Epithelial cell of proximal tubule (primary cell): ENCODE data around the gene C8G. TPM values are rescaled to one million over a fixed set of nuclear protein-coding genes. Genes with fewer than 3 reads are reported as not detected.

Source experiments
- DNase-seq: peaks from one replicate; pipeline ENCODE4 v3.0.0-alpha.2; 2011; ENCODE audit warnings: low read depth
- H3K4me3 ChIP-seq: 2 replicates; pipeline ENCODE4 v1.5.1; 2011; ENCODE audit warnings: low read depth, mild to moderate bottlenecking, low read length
- CTCF ChIP-seq: conservative IDR thresholded peaks from 2 replicates; pipeline ENCODE4 v1.5.1; 2012; ENCODE audit warnings: low read depth, mild to moderate bottlenecking, low read length
- total RNA-seq: library from RNA; depleted of rRNA; stranded (reverse); fragments of >200 nt; gene quantifications from 2 replicates; pipeline ENCODE4 v1.2.3, GENCODE V29; 2015

Gene C8G
- total RNA-seq, 1 donor from 2014 or later = not detected

GRCh38 chr9:136975644-136976043 lies 30.6 kb downstream of the C8G start:
- no peak for TF ChIP-seq CTCF
- DNase-seq = no peak
- H3K4me3 ChIP-seq = no peak overlapping the region

GRCh38 chr9:136977223-136977622 lies 32.2 kb downstream of the C8G start, which contains the start of gene PTGDS:
TSS of gene PTGDS (plus strand) at chr9:136977504. CDS start at chr9:136977579, 75 bp downstream.
- DNase-seq = no peak
- peak within 1 kb of the TSS; percentile 54 for H3K4me3 ChIP-seq
- TF ChIP-seq CTCF = no peak

GRCh38 chr9:136977649-136978072 lies 32.6 kb downstream of the C8G start:
- peak overlapping the region; percentile 54 for H3K4me3 ChIP-seq
- no peak for DNase-seq
- TF ChIP-seq CTCF = no peak

GRCh38 chr9:136978073-136978864 lies 33.2 kb downstream of the C8G start:
- no peak for TF ChIP-seq CTCF
- peak overlapping the region; percentile 54 for H3K4me3 ChIP-seq
- DNase-seq = no peak

- TF ChIP-seq CTCF = no peak
- DNase-seq = no peak
- H3K4me3 ChIP-seq = no peak overlapping the region
Observed at GRCh38 chr9:136978865-136979544, 34.0 kb downstream of the C8G start.

GRCh38 chr9:136979769-136980587 lies 34.9 kb downstream of the C8G start:
- DNase-seq = no peak
- no peak for TF ChIP-seq CTCF
- H3K4me3 ChIP-seq = no peak overlapping the region
